WTC11 (cell line): ENCODE results near the gene TNFRSF11A. TPM values are rescaled to one million over a fixed set of nuclear protein-coding genes. Genes with fewer than 3 reads are reported as not detected.

Experiments used
- ATAC-seq: fragments of 200-7000 bp; cut with Tn5 transposase; 2 replicates; pipeline ENCODE4 v1.10.0; 2021; ENCODE audit warnings: mild to moderate bottlenecking, moderate library complexity
- CTCF ChIA-PET: fragments of 300-600 bp; sonication (Branson Sonifier 250); formaldehyde crosslinking; loops from one replicate; lab custom pipeline; 2021; ENCODE audit warnings: antibody characterized with exemption; lab: Charles Lee
- POLR2A ChIA-PET: fragments of 350-600 bp; sonication (Branson Sonifier 250); formaldehyde crosslinking; loops from one replicate; lab custom pipeline; 2021; ENCODE audit warnings: antibody characterized with exemption; lab: Charles Lee
- DNase-seq: peaks from one replicate; pipeline ENCODE4 v3.0.0; 2021; ENCODE audit warnings: low spot score
- H3K27ac Mint-ChIP-seq: 2 replicates; pipeline ENCODE4 v1.8.0; 2021; ENCODE audit warnings: mixed read lengths
- H3K27me3 Mint-ChIP-seq: 2 replicates; pipeline ENCODE4 v1.8.0; 2021; ENCODE audit warnings: low read depth, mild to moderate bottlenecking, moderate library complexity, mixed read lengths
- H3K36me3 Mint-ChIP-seq: 2 replicates; pipeline ENCODE4 v1.8.0; 2021; ENCODE audit warnings: mixed read lengths
- H3K4me1 Mint-ChIP-seq: 2 replicates; pipeline ENCODE4 v1.8.0; 2022; ENCODE audit warnings: mixed read lengths
- H3K4me3 Mint-ChIP-seq: 2 replicates; pipeline ENCODE4 v1.8.0; 2021; ENCODE audit warnings: mild to moderate bottlenecking, moderate library complexity, mixed read lengths
- H3K9me3 Mint-ChIP-seq: 2 replicates; pipeline ENCODE4 v1.8.0; 2021; ENCODE audit warnings: mixed read lengths
- CBFB ChIP-seq: sonication (generic); formaldehyde crosslinking; IDR thresholded peaks from 2 replicates; pipeline ENCODE4 v1.8.1; 2022; ENCODE audit warnings: mild to moderate bottlenecking, low read depth, missing genetic modification reagents
- CREM ChIP-seq: sonication (generic); formaldehyde crosslinking; IDR thresholded peaks from 2 replicates; pipeline ENCODE4 v1.8.1; 2022; ENCODE audit warnings: mild to moderate bottlenecking, missing genetic modification reagents, moderate library complexity
- ELF4 ChIP-seq: sonication (generic); formaldehyde crosslinking; IDR thresholded peaks from 2 replicates; pipeline ENCODE4 v1.8.1; 2022; ENCODE audit warnings: low read depth, mild to moderate bottlenecking, moderate library complexity, missing genetic modification reagents
- EMX1 ChIP-seq: fragments of 250-450 bp; sonication (Bioruptor Pico); IDR thresholded peaks from 2 replicates; pipeline ENCODE4 v1.8.0; 2021; ENCODE audit warnings: mild to moderate bottlenecking
- GTF2I ChIP-seq: fragments of 250-450 bp; sonication (Bioruptor Pico); conservative IDR thresholded peaks from 2 replicates; pipeline ENCODE4 v1.4.0; 2021; ENCODE audit warnings: mild to moderate bottlenecking
- JUN ChIP-seq: sonication (generic); formaldehyde crosslinking; IDR thresholded peaks from 2 replicates; pipeline ENCODE4 v1.8.0; 2023; ENCODE audit warnings: mild to moderate bottlenecking, missing genetic modification reagents
- MAX ChIP-seq: sonication (generic); formaldehyde crosslinking; IDR thresholded peaks from 2 replicates; pipeline ENCODE4 v1.8.0; 2022; ENCODE audit warnings: mild to moderate bottlenecking, missing genetic modification reagents
- MXD4 ChIP-seq: fragments of 250-450 bp; sonication (Bioruptor Pico); IDR thresholded peaks from 2 replicates; pipeline ENCODE4 v1.8.0; 2021; ENCODE audit warnings: mild to moderate bottlenecking, moderate library complexity, borderline replicate concordance
- NFE2L1 ChIP-seq: sonication (generic); formaldehyde crosslinking; IDR thresholded peaks from 2 replicates; pipeline ENCODE4 v1.8.1; 2023; ENCODE audit warnings: missing genetic modification reagents
- NR1H2 ChIP-seq: sonication (generic); formaldehyde crosslinking; IDR thresholded peaks from 2 replicates; pipeline ENCODE4 v1.9.0; 2021; ENCODE audit warnings: mild to moderate bottlenecking, moderate library complexity, missing genetic modification reagents
- RELA ChIP-seq: sonication (generic); formaldehyde crosslinking; IDR thresholded peaks from 2 replicates; pipeline ENCODE4 v1.8.1; 2022; ENCODE audit warnings: missing genetic modification reagents, mild to moderate bottlenecking, borderline replicate concordance
- SMAD3 ChIP-seq: sonication (generic); formaldehyde crosslinking; IDR thresholded peaks from 2 replicates; pipeline ENCODE4 v1.8.0; 2022; ENCODE audit warnings: missing genetic modification reagents, mild to moderate bottlenecking, borderline replicate concordance
- TP53 ChIP-seq: sonication (generic); formaldehyde crosslinking; IDR thresholded peaks from 2 replicates; pipeline ENCODE4 v1.8.1; 2023; ENCODE audit warnings: mild to moderate bottlenecking, missing genetic modification reagents
- ZMAT4 ChIP-seq: fragments of 250-450 bp; sonication (Bioruptor Pico); IDR thresholded peaks from 2 replicates; pipeline ENCODE4 v1.9.0; 2021; ENCODE audit warnings: mild to moderate bottlenecking
- ZNF317 ChIP-seq: sonication (generic); formaldehyde crosslinking; IDR thresholded peaks from 2 replicates; pipeline ENCODE4 v1.8.1; 2023; ENCODE audit warnings: low read depth, mild to moderate bottlenecking, moderate library complexity, missing genetic modification reagents, borderline replicate concordance
- ZNF396 ChIP-seq: fragments of 250-450 bp; sonication (Bioruptor Pico); IDR thresholded peaks from 2 replicates; pipeline ENCODE4 v1.8.0; 2021; ENCODE audit warnings: mild to moderate bottlenecking, moderate library complexity, borderline replicate concordance
- ZNF416 ChIP-seq: fragments of 250-450 bp; sonication (Bioruptor Pico); IDR thresholded peaks from 2 replicates; pipeline ENCODE4 v1.9.0; 2021; ENCODE audit warnings: mild to moderate bottlenecking, inconsistent platforms
- total RNA-seq: library from RNA; stranded (reverse); gene quantifications from 3 replicates; pipeline ENCODE4 v1.2.3, GENCODE V29; 2021
- TF ChIP-seq, protein P1 (sequence below): sonication (generic); formaldehyde crosslinking; IDR thresholded peaks from 2 replicates; pipeline ENCODE4 v1.8.1; 2022; ENCODE audit warnings: low read depth, mild to moderate bottlenecking, moderate library complexity, missing genetic modification reagents, borderline replicate concordance
- TF ChIP-seq, protein P2 (sequence below): sonication (generic); formaldehyde crosslinking; IDR thresholded peaks from 2 replicates; pipeline ENCODE4 v1.8.1; 2022; ENCODE audit warnings: mild to moderate bottlenecking, moderate library complexity, missing genetic modification reagents
- TF ChIP-seq, protein P3 (sequence below): sonication (generic); formaldehyde crosslinking; conservative IDR thresholded peaks from 2 replicates; pipeline ENCODE4 v1.8.1; 2023; ENCODE audit warnings: mild to moderate bottlenecking, low read depth, missing genetic modification reagents, moderate library complexity
- TF ChIP-seq, protein P4 (sequence below): sonication (generic); formaldehyde crosslinking; IDR thresholded peaks from 2 replicates; pipeline ENCODE4 v1.8.0; 2022; ENCODE audit warnings: mild to moderate bottlenecking, missing genetic modification reagents
- TF ChIP-seq, protein P5 (sequence below): sonication (generic); formaldehyde crosslinking; IDR thresholded peaks from 2 replicates; pipeline ENCODE4 v1.8.1; 2022; ENCODE audit warnings: low read depth, missing genetic modification reagents, borderline replicate concordance
- TF ChIP-seq, protein P6 (sequence below): sonication (generic); formaldehyde crosslinking; IDR thresholded peaks from 2 replicates; pipeline ENCODE4 v1.8.1; 2023; ENCODE audit warnings: mild to moderate bottlenecking, missing genetic modification reagents, moderate library complexity
- TF ChIP-seq, protein P7 (sequence below): sonication (generic); formaldehyde crosslinking; IDR thresholded peaks from 2 replicates; pipeline ENCODE4 v1.8.1; 2022; ENCODE audit warnings: missing genetic modification reagents, borderline replicate concordance

Gene TNFRSF11A
- total RNA-seq, 1 experiment from 2014 or later: 4.9 TPM

- H3K9me3 Mint-ChIP-seq: no peaks in the 10 kb centered on the region
- DNase-seq (no peak), ATAC-seq (peak; percentile 63)
- H3K4me3 Mint-ChIP-seq: no peak overlapping the region
- no peaks in the 10 kb centered on the region for H3K36me3 Mint-ChIP-seq
- ChIA-PET CTCF (interaction anchor here (0.6 to 1.1 kb wide), 3 partner anchors 16 to 35 kb away, joined by 4 to 5 read pairs (median 4); no protein-coding TSS in a partner anchor), POLR2A (no interaction called here)
- TF ChIP-seq, protein P1, sequence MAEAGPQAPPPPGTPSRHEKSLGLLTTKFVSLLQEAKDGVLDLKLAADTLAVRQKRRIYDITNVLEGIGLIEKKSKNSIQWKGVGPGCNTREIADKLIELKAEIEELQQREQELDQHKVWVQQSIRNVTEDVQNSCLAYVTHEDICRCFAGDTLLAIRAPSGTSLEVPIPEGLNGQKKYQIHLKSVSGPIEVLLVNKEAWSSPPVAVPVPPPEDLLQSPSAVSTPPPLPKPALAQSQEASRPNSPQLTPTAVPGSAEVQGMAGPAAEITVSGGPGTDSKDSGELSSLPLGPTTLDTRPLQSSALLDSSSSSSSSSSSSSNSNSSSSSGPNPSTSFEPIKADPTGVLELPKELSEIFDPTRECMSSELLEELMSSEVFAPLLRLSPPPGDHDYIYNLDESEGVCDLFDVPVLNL: no peak
- TF ChIP-seq CBFB (CRISPR knock-in tag) (no peak), NFE2L1 (no peak), MAX (CRISPR knock-in tag) (no peak), NR1H2 (CRISPR knock-in tag) (no peak), RELA (no peak), ZNF396 (CRISPR knock-in tag) (no peak)
- TF ChIP-seq, protein P2, sequence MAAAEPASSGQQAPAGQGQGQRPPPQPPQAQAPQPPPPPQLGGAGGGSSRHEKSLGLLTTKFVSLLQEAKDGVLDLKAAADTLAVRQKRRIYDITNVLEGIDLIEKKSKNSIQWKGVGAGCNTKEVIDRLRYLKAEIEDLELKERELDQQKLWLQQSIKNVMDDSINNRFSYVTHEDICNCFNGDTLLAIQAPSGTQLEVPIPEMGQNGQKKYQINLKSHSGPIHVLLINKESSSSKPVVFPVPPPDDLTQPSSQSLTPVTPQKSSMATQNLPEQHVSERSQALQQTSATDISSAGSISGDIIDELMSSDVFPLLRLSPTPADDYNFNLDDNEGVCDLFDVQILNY (CRISPR knock-in tag): no peak
- no peak overlapping the region for H3K27ac Mint-ChIP-seq
- peaks cover 40% of the 10 kb centered on the region for H3K4me1 Mint-ChIP-seq
- H3K27me3 Mint-ChIP-seq: no peaks in the 10 kb centered on the region
These were observed 44.1 kb downstream of the TNFRSF11A start for GRCh38 chr18:62369129-62369644.

DNA sequence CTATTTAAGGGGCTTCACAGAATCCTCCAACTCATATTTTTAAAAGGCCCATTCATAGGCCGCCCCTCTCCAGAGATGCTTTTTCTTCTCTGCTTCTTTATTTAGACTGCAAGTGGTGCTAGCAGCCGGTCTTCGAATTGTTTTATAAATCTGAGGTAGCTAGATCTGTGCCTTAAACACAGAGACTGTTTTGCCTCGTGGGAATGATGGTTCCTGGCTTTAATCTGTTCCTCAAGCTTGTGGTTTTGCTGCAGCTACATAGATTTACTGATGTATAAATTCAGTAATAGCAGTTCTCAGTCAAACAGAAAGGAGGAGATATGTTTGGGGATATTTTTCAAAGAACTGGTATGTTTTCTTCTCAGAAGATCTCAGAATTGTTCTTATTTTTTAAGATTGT lies 45.3 kb downstream of the TNFRSF11A start:
- no peak for ATAC-seq
- no peaks in the 10 kb centered on the region for H3K9me3 Mint-ChIP-seq
- TF ChIP-seq, protein P3, sequence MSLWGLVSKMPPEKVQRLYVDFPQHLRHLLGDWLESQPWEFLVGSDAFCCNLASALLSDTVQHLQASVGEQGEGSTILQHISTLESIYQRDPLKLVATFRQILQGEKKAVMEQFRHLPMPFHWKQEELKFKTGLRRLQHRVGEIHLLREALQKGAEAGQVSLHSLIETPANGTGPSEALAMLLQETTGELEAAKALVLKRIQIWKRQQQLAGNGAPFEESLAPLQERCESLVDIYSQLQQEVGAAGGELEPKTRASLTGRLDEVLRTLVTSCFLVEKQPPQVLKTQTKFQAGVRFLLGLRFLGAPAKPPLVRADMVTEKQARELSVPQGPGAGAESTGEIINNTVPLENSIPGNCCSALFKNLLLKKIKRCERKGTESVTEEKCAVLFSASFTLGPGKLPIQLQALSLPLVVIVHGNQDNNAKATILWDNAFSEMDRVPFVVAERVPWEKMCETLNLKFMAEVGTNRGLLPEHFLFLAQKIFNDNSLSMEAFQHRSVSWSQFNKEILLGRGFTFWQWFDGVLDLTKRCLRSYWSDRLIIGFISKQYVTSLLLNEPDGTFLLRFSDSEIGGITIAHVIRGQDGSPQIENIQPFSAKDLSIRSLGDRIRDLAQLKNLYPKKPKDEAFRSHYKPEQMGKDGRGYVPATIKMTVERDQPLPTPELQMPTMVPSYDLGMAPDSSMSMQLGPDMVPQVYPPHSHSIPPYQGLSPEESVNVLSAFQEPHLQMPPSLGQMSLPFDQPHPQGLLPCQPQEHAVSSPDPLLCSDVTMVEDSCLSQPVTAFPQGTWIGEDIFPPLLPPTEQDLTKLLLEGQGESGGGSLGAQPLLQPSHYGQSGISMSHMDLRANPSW: no peak
- TF ChIP-seq ZNF416 (CRISPR knock-in tag) (no peak), MXD4 (CRISPR knock-in tag) (no peak), TP53 (CRISPR knock-in tag) (no peak), CREM (no peak), ZMAT4 (CRISPR knock-in tag) (no peak), ELF4 (CRISPR knock-in tag) (no peak), GTF2I (CRISPR knock-in tag) (no peak), SMAD3 (CRISPR knock-in tag) (no peak), JUN (CRISPR knock-in tag) (no peak), ZNF317 (CRISPR knock-in tag) (no peak), EMX1 (CRISPR knock-in tag) (no peak)
- TF ChIP-seq, protein P4, sequence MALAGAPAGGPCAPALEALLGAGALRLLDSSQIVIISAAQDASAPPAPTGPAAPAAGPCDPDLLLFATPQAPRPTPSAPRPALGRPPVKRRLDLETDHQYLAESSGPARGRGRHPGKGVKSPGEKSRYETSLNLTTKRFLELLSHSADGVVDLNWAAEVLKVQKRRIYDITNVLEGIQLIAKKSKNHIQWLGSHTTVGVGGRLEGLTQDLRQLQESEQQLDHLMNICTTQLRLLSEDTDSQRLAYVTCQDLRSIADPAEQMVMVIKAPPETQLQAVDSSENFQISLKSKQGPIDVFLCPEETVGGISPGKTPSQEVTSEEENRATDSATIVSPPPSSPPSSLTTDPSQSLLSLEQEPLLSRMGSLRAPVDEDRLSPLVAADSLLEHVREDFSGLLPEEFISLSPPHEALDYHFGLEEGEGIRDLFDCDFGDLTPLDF: no peak
- TF ChIP-seq, protein P5, sequence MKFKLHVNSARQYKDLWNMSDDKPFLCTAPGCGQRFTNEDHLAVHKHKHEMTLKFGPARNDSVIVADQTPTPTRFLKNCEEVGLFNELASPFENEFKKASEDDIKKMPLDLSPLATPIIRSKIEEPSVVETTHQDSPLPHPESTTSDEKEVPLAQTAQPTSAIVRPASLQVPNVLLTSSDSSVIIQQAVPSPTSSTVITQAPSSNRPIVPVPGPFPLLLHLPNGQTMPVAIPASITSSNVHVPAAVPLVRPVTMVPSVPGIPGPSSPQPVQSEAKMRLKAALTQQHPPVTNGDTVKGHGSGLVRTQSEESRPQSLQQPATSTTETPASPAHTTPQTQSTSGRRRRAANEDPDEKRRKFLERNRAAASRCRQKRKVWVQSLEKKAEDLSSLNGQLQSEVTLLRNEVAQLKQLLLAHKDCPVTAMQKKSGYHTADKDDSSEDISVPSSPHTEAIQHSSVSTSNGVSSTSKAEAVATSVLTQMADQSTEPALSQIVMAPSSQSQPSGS: no peak
- TF ChIP-seq, protein P6, sequence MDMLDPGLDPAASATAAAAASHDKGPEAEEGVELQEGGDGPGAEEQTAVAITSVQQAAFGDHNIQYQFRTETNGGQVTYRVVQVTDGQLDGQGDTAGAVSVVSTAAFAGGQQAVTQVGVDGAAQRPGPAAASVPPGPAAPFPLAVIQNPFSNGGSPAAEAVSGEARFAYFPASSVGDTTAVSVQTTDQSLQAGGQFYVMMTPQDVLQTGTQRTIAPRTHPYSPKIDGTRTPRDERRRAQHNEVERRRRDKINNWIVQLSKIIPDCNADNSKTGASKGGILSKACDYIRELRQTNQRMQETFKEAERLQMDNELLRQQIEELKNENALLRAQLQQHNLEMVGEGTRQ (CRISPR knock-in tag): no peak
- TF ChIP-seq, protein P7, sequence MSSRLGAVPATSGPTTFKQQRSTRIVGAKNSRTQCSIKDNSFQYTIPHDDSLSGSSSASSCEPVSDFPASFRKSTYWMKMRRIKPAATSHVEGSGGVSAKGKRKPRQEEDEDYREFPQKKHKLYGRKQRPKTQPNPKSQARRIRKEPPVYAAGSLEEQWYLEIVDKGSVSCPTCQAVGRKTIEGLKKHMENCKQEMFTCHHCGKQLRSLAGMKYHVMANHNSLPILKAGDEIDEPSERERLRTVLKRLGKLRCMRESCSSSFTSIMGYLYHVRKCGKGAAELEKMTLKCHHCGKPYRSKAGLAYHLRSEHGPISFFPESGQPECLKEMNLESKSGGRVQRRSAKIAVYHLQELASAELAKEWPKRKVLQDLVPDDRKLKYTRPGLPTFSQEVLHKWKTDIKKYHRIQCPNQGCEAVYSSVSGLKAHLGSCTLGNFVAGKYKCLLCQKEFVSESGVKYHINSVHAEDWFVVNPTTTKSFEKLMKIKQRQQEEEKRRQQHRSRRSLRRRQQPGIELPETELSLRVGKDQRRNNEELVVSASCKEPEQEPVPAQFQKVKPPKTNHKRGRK: no peak

More for the DNA sequence above, 45.3 kb downstream of the TNFRSF11A start:
- DNase-seq: no peak
- Mint-ChIP-seq H3K27ac (peak overlapping the region; percentile 7; the same call in 1 of the 2 replicates), H3K4me1 (peaks cover 50% of the 10 kb centered on the region), H3K27me3 (no peaks in the 10 kb centered on the region), H3K36me3 (no peaks in the 10 kb centered on the region), H3K4me3 (no peak overlapping the region)
- ChIA-PET POLR2A (no interaction called here), CTCF (interaction anchor here (0.6 kb wide), 1 partner anchor 1398 kb away, joined by 3 read pairs; no protein-coding TSS in a partner anchor)
